Retinal pigment epithelial cell (primary cell): Measurements from ENCODE around the gene ASCC2.
A peak's percentile ranks its signal among the peaks of the same experiment; 100 is the strongest.

Experiments used
- DNase-seq: peaks from one replicate; pipeline ENCODE4 v3.0.0-alpha.2; 2010; ENCODE audit warnings: low read depth
- H3K4me3 ChIP-seq: 2 replicates; pipeline ENCODE4 v1.5.1; 2011; ENCODE audit warnings: mild to moderate bottlenecking, low read length, control low read depth, moderate library complexity
- CTCF ChIP-seq: conservative IDR thresholded peaks from 2 replicates; pipeline ENCODE4 v1.5.1; 2011; ENCODE audit warnings: low read depth, low read length, control low read depth, inconsistent platforms

ASCC2 gene

GRCh38 chr22:29768052-29768693 is 69.9 kb downstream of the ASCC2 start:
- no peak for TF ChIP-seq CTCF
- peak overlapping the region; percentile 95 for H3K4me3 ChIP-seq
- no peak for DNase-seq

- TF ChIP-seq CTCF = no peak
- peak; percentile 61 for DNase-seq
- H3K4me3 ChIP-seq = peak within 1 kb of the TSS; percentile 95
Measured at GRCh38 chr22:29767171-29768051, 70.7 kb downstream of the ASCC2 start, which contains the start of gene UQCR10. TSS of gene UQCR10 (plus strand) at chr22:29767369. CDS start at chr22:29767399, 30 bp downstream.

- peak within 1 kb of the TSS; percentile 95 for H3K4me3 ChIP-seq
- TF ChIP-seq CTCF = no peak
- DNase-seq = peak; percentile 93
Measured at GRCh38 chr22:29766632-29767170, 71.4 kb downstream of the ASCC2 start, which contains the start of gene ZMAT5. TSS of gene ZMAT5 (minus strand) at chr22:29767007. CDS start at chr22:29748544, 18,463 bp downstream.

GRCh38 chr22:29765905-29766631 is 72.0 kb downstream of the ASCC2 start:
- no peak for DNase-seq
- TF ChIP-seq CTCF = no peak
- H3K4me3 ChIP-seq = peak overlapping the region; percentile 74

GRCh38 chr22:29762263-29762662 is 75.8 kb downstream of the ASCC2 start:
- no peak for DNase-seq
- TF ChIP-seq CTCF = no peak
- no peak overlapping the region for H3K4me3 ChIP-seq

GRCh38 chr22:29758959-29759358 is 79.1 kb downstream of the ASCC2 start:
- TF ChIP-seq CTCF = no peak
- H3K4me3 ChIP-seq = no peak overlapping the region

More at GRCh38 chr22:29758959-29759358, 79.1 kb downstream of the ASCC2 start:
- no peak for DNase-seq
